Activated CD8-positive, alpha-beta memory T cell treated with anti-CD3 and anti-CD28 coated beads for 36 hours (primary cell): Measurements from ENCODE around the gene MAP3K7CL. TPM values are rescaled to one million over a fixed set of nuclear protein-coding genes. Genes with fewer than 3 reads are reported as not detected.

Source experiments
- CTCF ChIA-PET: fragments of 350-600 bp; sonication (Branson Sonifier 250); formaldehyde crosslinking; loops from one replicate; lab custom pipeline; 2021; ENCODE audit warnings: antibody characterized with exemption; lab: Charles Lee
- POLR2A ChIA-PET: fragments of 350-600 bp; sonication (Branson Sonifier 250); formaldehyde crosslinking; loops from one replicate; lab custom pipeline; 2021; ENCODE audit warnings: antibody characterized with exemption; lab: Charles Lee
- total RNA-seq, 2 experiments: library from RNA; stranded (reverse); gene quantifications; one replicate each; pipeline ENCODE4 v1.2.3, GENCODE V29; 2021

MAP3K7CL gene
- total RNA-seq, 2 experiments from 2014 or later: 4.3 to 5.5 TPM

GRCh38 chr21:29213513-29214385 is 83.3 kb downstream of the MAP3K7CL start:
- ChIA-PET POLR2A (no interaction called here), CTCF (no interaction called here)

GRCh38 chr21:29215709-29216108 is 85.3 kb downstream of the MAP3K7CL start:
- CTCF ChIA-PET: no interaction called here
- POLR2A ChIA-PET: no interaction called here

GRCh38 chr21:29217818-29218291 is 87.4 kb downstream of the MAP3K7CL start:
- ChIA-PET POLR2A (no interaction called here), CTCF (interaction anchor here (0.6 kb wide), 1 partner anchor 45 kb away, joined by 3 read pairs; no protein-coding TSS in a partner anchor)

- ChIA-PET POLR2A (no interaction called here), CTCF (no interaction called here)
These were observed 88.3 kb downstream of the MAP3K7CL start for GRCh38 chr21:29218749-29219148.

GRCh38 chr21:29219165-29219770 is 88.8 kb downstream of the MAP3K7CL start:
- ChIA-PET CTCF (no interaction called here), POLR2A (no interaction called here)

GRCh38 chr21:29221253-29221744 is 90.9 kb downstream of the MAP3K7CL start:
- ChIA-PET CTCF (no interaction called here), POLR2A (no interaction called here)

GRCh38 chr21:29224006-29224405 is 93.6 kb downstream of the MAP3K7CL start:
- CTCF ChIA-PET: no interaction called here
- POLR2A ChIA-PET: no interaction called here

Other genes with a start within 250 kb of the MAP3K7CL start
- 10 to 100 TPM; 25.5 to 26.2 TPM for gene LTN1, start 137.8 kb upstream of the MAP3K7CL start, total RNA-seq
- gene RWDD2B, start 111.3 kb upstream of the MAP3K7CL start, total RNA-seq: 10 to 100 TPM; 19.0 to 19.1 TPM
- 10 to 100 TPM; 51.8 to 52.5 TPM for gene USP16, start 106.0 kb upstream of the MAP3K7CL start, total RNA-seq
- 100 to 1,000 TPM; 422 to 447 TPM for gene CCT8, start 57.0 kb upstream of the MAP3K7CL start, total RNA-seq
- gene BACH1, start 168.3 kb downstream of the MAP3K7CL start, total RNA-seq: 10 to 100 TPM; 20.5 to 21.5 TPM